HG03558 (cell line): ENCODE results near the gene AHCY.
"Not testable (repeated sequence)": the region's sequence is repeated elsewhere in the genome, so short reads cannot be mapped to it uniquely, and the experiment has no call there.

Experiments
- ATAC-seq: cut with Tn5 transposase; IDR thresholded peaks from one replicate; pipeline ENCODE4 v1.9.1; 2021; ENCODE audit warnings: moderate number of reproducible peaks; ENCODE audit not compliant: unreplicated experiment; ENCODE audit errors: extremely low read depth

AHCY gene

DNA sequence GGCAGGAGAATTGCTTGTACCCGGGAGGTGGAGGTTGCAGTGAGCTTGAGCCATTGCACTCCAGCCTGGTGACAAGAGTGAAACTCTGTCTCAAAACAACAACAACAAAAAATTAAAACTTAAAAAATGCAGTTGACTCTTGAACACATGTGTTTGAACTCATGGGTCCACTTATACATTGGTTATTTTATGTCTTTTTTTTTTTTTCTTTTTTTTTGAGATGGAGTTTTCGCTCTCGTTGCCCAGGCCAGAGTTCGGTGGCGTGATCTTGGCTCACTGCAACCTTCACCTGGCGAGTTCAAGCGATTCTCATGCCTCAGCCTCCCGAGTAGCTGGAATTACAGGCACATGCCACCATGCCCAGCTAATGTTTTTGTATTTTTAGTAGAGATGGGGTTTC is 39.7 kb downstream of the AHCY start:
- not testable (repeated sequence) for ATAC-seq

DNA sequence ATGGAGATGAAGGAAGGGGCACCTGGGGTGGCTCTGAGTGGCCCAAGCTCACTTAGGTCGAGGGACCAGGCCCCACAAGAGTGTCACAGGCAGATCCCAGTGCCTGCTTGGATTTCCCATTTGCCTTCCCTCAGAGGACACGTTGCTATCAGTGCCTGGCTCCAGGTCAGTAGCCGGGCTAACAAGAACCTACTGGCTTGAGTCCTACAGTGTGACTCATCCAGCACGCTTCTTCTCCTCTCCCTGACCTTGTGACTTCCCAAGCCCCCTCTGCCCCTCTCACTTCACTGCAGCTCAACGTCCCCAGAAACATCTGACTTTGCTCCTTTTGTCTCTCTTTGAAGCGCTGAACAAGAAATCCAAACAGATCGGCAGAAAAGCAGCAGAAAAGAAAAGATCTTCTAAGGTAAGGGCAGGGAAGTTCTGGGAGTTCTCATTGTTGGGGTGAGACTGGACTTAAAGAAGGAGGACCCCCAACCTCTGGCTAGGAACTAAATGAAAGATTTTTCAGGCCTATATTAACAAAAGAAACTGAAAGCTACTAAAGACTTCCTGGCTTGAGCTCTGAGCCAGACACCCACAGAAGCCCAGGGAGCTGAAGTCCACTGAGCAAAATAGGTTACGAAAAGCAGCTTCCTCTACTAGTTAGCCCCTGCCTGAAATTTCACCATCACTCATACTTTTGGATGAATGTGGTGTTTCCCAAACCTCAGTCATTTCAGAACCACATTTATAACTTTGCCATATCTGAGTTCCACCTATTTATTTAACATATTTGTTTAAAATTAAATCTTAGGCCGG is 40.5 kb downstream of the AHCY start:
- no peak for ATAC-seq

DNA sequence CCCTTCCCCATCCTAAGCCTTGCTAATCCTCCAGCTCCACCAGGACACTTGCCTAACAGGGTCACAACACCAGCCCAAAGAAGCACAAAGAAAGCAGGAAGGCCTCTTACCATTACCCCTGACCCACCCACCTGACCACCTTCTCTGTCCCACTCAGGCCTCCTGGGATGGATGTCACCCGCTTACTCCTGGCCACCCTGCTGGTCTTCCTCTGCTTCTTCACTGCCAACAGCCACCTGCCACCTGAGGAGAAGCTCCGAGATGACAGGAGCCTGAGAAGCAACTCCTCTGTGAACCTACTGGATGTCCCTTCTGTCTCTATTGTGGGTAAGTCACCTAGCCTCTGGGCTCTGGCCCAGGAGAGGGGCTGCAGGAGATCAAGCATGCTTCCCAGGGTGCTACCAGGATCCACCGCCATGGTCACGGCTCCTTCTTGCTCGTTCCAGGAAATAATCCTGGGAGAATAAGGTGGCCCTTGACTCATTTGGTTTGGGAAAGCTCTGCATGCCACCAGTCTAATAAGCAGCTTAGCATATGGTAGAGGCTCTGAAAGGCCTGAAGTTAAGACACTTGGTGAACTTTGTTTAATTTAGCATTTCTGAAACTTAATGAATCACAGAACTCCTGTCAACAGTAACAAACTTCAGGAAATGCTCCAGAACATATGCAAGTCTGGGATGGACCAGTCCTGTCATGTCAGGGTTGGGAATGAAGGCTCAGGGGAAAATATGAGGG is 42.8 kb downstream of the AHCY start:
- no peak for ATAC-seq

DNA sequence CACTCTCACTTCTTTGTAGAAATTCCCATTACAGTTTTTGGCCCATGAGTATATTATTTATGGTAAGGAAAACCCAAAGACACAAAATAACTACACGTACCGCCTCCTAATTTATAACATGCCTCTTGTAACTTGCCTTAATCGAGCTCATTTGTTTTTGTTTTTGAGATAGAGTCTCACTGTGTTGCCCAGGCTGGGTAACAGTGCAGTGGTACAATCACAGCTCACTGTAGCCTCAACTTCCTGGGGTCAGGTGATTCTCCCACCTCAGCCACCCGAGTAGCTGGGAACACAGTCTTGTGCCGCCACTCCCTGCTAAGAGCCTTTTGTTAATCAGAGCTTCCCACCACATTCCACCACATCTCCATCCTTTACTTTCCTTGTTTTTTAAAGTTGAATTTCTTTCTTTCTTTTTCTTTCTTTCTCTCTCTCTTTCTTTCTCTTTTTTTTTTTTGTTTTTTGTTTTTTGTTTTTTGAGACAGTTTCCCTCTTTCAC is 46.5 kb downstream of the AHCY start:
- no peak for ATAC-seq

DNA sequence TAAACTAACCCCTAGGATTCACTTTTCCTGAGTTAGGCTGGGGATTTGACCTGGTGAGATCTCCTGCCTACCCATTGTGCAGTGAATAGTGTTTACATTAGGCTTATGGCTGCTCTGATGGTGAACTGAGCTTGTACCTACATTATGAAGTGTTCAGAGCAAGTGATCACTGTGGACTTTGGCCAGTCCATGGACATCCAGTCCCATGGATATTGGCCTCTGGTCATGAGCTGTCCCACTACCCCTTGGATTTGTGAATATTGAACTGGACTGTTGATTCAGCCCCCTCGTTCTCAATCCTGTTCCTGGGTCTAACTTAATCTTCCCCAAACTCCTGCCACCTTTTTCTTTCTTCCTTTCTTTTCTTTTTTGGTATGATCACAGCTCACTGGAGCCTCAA is 48.2 kb downstream of the AHCY start:
- ATAC-seq: no peak

DNA sequence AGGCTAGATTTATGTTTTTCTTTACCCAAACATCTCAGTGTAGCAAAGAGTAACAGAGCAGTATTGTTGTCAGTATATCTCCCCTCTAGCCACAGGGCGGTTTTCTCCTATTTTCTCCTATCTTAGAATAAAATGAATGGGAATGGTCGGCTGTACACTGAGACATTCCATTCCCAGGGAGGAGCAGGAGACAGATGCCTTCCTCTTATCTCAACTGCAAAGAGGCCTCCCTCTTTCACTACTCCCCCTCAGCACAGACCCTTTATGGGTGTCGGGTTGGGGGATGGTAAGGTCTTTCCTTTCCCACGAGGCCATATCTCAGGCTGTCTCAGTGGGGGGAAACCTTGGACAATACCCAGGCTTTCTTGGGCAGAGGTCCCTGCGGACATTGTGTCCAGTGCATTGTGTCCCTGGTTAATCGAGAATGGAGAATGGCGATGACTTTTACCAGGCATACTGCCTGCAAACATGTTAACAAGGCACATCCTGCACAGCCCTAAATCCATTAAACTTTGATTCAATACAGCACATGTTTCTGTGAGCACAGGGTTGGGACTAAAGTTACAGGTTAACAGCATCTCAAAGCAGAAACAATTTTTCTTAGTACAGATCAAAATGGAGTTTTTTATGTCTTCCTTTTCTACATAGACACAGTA is 50.6 kb downstream of the AHCY start:
- ATAC-seq: not testable (repeated sequence)

DNA sequence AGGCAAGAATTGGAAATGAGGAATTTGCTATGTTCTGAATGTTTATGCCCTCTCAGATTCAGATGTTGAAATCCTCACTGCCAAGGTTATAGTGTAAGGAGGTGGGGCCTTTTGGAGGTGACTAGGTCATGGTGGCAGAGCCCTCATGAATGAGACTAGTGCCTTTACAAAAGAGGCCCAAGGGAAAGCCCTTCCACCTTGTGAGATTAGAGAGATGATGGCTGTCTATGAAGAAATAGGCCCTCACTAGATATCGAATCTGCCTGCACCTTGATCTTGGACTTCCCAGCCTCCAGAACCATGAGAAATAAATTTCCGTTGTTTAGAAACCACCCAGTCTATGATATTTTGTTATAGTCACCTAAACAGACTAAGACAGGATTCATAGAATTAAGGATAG is 51.5 kb downstream of the AHCY start:
- no peak for ATAC-seq

DNA sequence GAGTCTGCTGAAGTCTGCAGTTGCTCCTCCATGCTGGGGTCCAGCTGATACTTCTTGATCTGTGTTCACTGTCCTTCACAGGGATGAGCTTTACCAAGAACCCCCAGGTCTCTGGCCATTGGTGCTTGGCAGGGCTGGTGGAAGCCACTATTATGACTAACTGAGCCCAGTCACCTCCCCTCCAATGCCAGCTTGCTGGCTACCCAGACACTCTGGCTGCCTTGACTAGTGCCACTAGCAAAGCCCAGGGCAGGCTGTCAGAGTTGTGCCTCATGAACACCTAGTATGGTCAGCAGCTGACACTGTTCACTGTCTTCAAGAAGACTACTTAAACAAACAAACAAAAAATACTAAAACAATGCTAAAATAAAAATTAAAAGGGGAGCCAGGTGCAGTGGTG is 53.1 kb downstream of the AHCY start:
- ATAC-seq: no peak

DNA sequence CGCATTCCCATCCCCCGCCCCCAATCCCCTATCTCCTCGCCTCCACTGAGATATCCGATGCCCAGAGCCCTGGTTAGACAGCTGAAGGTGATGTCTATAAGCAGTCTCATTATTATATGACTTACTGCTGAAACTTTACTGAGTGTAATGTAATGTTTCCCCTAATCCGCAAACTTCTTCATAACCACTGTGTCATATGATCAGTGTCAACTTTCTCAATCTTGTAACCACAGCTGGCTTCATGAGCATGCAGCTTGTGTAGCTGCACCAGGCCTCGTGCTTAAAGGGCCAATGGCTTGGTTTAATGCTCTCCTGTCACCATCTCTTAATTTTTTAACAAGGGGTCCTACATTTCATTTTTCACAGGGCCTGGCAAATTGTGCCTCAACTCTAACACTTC is 53.9 kb downstream of the AHCY start:
- no peak for ATAC-seq

DNA sequence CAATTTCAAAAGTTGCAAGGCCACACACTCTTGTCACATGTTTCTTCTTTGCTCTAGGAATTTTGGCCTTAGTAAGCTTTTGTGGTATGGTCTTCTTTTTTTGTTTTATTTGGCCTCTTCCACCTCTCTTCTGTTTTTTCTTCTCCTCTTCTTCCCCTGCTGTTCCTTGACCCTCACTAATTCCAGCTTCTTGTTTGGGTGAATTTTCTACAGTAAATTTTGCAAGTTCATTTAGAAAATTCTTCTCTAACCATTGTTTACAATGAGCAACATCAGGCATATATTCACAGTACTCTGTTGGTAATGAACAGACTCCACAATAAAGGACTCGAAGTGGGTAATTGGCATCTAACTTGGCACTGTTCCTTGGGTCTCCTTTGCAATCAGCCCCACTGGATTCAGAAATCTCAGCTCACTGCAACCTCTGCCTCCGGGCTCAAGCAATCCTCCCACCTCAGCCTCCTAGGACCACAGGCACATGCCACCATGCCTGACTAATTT is 57.0 kb downstream of the AHCY start:
- no peak for ATAC-seq

DNA sequence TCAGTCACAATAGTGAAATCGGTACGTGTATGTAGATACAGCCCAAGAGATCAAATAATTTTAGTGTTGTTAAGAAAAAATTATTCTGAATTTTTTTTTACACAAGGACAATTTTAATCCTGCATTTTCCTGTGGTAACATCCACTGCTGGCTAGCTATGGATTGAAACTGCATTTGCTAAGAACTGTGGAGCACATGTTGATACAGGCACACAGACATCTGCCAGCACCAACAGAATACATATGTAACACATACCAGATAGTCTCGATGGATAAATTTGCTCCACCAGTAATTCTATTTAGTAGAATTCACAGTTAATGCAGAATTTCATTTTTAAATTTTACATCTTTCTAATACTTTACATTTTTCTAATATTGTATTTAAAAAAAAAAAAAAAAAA is 59.8 kb downstream of the AHCY start:
- no peak for ATAC-seq

DNA sequence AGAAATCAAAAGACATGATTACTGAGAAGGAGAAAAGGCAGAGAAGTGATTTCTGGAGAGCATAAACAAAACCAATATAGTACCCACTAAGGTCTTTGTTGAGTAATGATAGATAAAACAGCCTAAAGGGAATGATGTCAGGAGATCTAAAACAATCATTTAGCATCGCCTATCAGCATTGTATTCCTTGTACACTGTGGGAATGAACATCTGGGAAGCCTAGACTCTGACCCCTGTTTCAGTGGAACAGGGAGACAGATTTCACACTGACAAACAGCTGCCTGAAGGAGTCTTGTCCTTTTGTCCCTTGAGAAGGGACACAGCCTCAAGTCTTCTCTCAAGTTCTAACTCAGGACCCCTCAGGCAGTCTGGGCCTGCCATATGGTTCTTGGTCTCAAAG is 60.3 kb downstream of the AHCY start:
- ATAC-seq: no peak

DNA sequence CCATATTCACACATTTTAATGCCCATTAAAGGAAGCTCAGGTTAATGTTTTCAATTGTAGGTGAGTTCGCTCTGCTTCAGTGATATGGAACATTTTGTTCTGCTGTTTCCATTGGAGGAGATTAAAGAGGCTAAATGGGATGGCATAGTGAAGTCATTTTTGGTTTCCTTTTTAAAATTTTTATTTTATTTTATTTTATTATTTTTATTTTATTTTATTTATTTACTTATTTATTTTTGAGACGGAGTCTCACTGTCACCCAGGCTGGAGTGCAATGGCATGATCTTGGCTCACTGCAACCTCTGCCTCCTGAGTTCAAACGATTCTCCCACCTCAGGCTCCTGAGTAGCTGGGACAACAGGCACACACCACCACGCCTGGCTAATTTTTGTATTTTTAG is 61.1 kb downstream of the AHCY start:
- ATAC-seq: not testable (repeated sequence)

DNA sequence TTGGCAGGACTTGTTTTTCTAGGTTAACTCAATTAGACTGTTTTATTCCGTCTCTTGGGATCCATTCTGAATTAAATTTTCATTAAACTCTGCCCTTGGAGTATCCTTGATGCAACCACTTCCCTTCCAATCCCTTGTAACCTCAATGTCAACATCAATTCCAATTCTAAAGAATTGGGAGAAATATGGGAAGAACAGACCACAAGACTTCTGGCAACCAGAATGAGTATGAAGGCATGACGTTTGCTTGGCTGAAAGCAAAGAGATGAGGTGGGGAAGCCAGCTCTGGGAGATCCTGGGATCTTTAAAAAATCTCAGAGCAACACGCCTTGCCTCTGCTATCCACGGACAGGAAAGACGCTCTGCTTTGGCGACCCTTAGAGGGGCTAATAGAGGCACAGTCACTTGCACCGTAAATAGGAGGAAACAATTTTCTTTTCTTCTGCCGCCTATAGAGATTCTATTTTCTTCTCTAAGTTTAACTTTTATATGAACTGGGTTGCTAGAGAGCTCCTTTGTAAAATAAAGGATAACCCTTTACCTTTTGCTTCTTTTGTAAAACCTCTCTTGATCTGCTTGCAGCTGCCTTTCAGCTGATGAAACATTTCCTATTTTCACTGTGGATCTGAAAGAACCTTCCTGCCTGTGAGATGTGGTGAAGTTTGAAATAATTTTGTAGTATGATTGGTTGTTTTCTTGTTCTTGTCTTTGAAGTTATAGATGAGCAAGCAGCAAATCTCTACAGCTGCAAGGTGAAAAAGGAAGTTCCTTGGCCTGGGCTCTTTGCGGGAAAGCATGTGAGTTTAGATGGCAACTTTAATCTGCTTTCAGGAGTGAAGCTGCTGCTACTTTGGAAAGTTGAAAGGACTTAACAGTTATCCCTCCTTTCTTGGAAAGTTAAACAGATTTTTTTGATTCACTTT is 62.2 kb downstream of the AHCY start, which contains the start of gene ASIP:
ASIP (plus strand) TSS at position 731 of the 923 bp plus-strand sequence. CDS start 18,952 bp downstream, outside the sequence.
- no peak for ATAC-seq

DNA sequence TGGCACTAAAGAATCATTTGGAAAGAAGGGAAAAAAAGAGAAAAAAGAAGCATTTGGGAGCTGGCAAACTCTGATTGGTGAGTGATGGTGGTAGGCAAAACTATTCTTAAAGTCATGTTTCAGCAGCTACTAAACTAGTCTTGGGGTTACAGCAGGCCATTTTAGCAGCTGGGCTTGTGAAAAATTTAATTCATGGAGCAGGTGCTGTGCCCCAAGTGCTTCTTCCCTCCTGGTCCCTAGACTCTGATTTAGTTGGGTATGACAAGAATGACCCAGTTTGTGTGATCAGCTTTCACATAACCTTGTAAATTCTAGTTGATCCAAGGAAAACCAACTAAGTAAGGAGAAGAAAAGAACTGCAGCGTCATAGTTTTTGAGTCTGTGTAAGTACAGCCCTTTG is 63.0 kb downstream of the AHCY start:
- no peak for ATAC-seq

DNA sequence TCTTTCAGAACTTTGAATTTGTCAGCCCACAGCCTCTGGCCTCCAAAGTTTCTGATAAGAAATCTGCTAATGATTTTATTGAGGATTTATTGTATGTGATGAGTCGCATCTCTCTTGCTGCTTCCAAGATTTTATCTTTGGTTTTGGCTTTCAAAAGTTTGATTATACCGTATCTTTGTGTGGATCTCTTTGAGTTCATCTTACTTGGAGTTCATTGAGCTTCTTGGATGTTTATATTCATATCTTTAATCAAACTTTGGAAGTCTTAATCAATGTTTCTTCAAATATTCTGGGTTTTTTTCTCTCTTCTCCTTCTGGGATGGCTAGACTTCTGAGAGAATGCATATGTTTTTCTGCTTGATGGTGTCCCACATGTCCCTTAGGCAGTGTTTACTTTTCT is 65.2 kb downstream of the AHCY start:
- ATAC-seq: no peak

DNA sequence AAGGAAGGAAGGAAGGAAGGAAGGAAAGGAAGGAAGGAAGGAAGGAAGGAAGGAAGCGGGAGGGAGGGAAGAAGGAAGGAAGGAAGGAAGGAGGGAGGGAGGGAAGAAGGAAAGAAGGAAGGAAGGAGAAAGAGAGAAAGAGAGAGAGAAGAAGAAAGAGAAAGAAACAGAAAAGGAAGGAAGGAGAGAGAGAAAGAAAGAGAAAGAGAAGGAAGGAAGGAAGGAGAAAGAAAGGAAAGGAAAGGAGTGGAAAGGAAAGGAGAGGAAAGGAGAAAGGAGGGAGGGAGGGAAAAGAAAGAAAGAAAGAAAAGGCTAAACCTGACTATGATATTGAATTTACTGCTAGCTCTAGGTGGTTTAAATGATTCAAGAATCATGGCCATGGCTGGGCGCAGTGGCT is 67.3 kb downstream of the AHCY start:
- no peak for ATAC-seq

DNA sequence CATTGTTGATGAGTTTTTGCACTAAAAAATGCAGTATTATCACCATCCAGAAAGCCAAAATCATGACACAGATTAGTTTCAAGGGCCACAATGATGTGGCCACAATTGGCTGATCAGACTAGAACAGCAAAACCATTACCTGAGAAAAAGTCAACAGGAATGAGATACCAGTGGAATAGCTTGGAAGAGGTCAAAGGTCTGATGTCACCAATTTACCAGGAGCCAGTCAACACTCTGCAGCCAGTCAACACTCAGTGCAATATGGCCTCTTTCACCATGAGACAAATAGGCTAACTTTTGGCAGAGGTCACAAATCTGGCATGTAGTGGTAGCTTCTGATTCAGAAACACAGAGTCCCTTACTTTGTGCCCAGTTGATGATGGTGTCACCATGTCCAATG is 69.5 kb downstream of the AHCY start:
- no peak for ATAC-seq

DNA sequence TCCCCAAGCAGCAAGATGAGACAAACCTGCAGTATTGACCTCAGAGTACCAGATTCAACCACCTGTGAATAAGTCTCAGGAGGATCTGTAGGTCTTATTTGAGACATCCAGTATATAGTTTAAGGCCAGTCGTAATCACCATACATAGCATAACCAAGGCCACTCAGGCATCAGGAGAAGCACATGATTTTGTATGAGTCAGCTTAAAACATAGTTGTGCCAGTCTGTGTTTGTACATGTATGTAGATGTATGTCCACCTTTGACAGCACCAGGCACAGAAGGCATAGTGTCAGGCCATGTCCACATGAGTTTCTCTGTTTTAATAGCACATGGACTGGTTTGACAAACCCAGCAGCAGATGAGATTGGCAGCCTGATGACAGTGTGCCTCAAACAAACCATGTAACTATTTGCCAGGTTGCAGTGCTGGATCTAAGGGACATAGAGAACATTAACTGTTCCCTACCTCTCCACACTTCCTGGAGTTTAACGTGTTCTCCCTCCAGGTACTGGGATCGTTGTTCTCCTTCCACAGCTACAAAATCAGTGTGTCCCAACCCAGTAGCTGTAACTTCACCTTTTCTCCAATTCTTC is 70.6 kb downstream of the AHCY start:
- ATAC-seq: no peak
